ENCODE measurements around the gene FOXC2. TPM values are rescaled to one million over a fixed set of nuclear protein-coding genes. Genes with fewer than 3 reads are reported as not detected.

Gene FOXC2
- polyA plus RNA-seq, 1 of the 3 experiments (the other 2 are of a cell fraction): 1.3 TPM

- no peak overlapping the region for H2AFZ ChIP-seq (ENCODE audit: low read depth)
- no peak for TF ChIP-seq YY1 (IDR thresholded peaks at IDR 0.05; ENCODE audit: low read depth)
- no peak for TF ChIP-seq ZBTB33 (IDR thresholded peaks at IDR 0.05; ENCODE audit: borderline replicate concordance, low read depth)
- no peak for TF ChIP-seq TAF1 (IDR thresholded peaks at IDR 0.05; ENCODE audit: borderline replicate concordance, low read depth, low read length)
- no peak for TF ChIP-seq GATA2 (CRISPR knock-in tag; IDR thresholded peaks at IDR 0.05)
- no peak for TF ChIP-seq USF2 (IDR thresholded peaks at IDR 0.05; ENCODE audit: borderline replicate concordance, low read depth, low read length)
- TF ChIP-seq IRF3 (IDR thresholded peaks at IDR 0.05; ENCODE audit: low read depth, low read length): no peak
- TF ChIP-seq SIN3A (IDR thresholded peaks at IDR 0.05; ENCODE audit: borderline replicate concordance, low read depth, low read length): no peak
- no peak for TF ChIP-seq RCOR1 (IDR thresholded peaks at IDR 0.05; ENCODE audit: low read length)
- no peak for TF ChIP-seq GABPA (IDR thresholded peaks at IDR 0.05; ENCODE audit: low read depth)
- no peak for TF ChIP-seq FOXM1 (IDR thresholded peaks at IDR 0.05; ENCODE audit: low read depth)
- no peak for TF ChIP-seq POLR2AphosphoS5 (IDR thresholded peaks at IDR 0.05; ENCODE audit: low read depth, low read length)
- no peak for TF ChIP-seq JUND (IDR thresholded peaks at IDR 0.05)
- TF ChIP-seq CHD2 (IDR thresholded peaks at IDR 0.05; ENCODE audit: low read length, partially characterized antibody): no peak
- TF ChIP-seq ELF1 (IDR thresholded peaks at IDR 0.05): no peak
- no peak for TF ChIP-seq TEAD4 (IDR thresholded peaks at IDR 0.05; ENCODE audit: borderline replicate concordance, insufficient read depth)
- no peak for TF ChIP-seq NRF1 (IDR thresholded peaks at IDR 0.05; ENCODE audit: low read depth, low read length)
- H3K27ac ChIP-seq (ENCODE audit: low read depth in 2 of 2, low read length in 1 of 2): no peak overlapping the region
- no peaks in the 10 kb centered on the region for H4K20me1 ChIP-seq (ENCODE audit: insufficient read depth)
- no peaks in the 10 kb centered on the region for H3K79me2 ChIP-seq (ENCODE audit: insufficient read depth)
- peaks cover 0 to 30% of the 10 kb centered on the region in 2 experiments; a peak in 3 of 4 replicates for H3K4me1 ChIP-seq (ENCODE audit: control insufficient read depth in 1 of 2, insufficient read depth in 2 of 2, low read depth in 1 of 2, low read length in 1 of 2)
- H3K9ac ChIP-seq: no peak overlapping the region
- H3K9me2 ChIP-seq: no peaks in the 10 kb centered on the region
- peaks cover 25% of the 10 kb centered on the region for H3F3A ChIP-seq (replicated peaks; ENCODE audit: insufficient read depth)
- ChIA-PET CTCF (no interaction called here), POLR2A (no interaction called here)
- no peaks in the 10 kb centered on the region for H3K36me3 ChIP-seq (replicated peaks in 1 of 2; ENCODE audit: control insufficient read depth in 1 of 2, insufficient read depth in 2 of 2, low read length in 1 of 2)
- H3K4me2 ChIP-seq: peak overlapping the region; percentile 50; the same call in 1 of the 2 replicates
- H3K4me3 ChIP-seq (ENCODE audit: low read depth in 2 of 2, low read length in 1 of 2): no peak overlapping the region
- no peak for DNase-seq
- no peaks in the 10 kb centered on the region for H3K9me3 ChIP-seq
- WGBS (ENCODE audit: low lambda C conversion rate): 74% methylated on average over 3 of the region's 3 CpGs
- H3K27me3 ChIP-seq (ENCODE audit: insufficient read depth): no peaks in the 10 kb centered on the region
Observed at GRCh38 chr16:86611941-86612340, 45.3 kb downstream of the FOXC2 start.

Measured in SK-N-SH (cell line).